Hematopoietic multipotent progenitor cell treated with erythropoietin and hydrocortisone succinate and interleukin-3 and kit ligand, for 6 days (in vitro differentiated cells): ENCODE data around the gene CDH18.

Experiments used
- DNase-seq: peaks from one replicate; pipeline ENCODE4 v3.0.0-alpha.2; 2015

Gene CDH18

DNA sequence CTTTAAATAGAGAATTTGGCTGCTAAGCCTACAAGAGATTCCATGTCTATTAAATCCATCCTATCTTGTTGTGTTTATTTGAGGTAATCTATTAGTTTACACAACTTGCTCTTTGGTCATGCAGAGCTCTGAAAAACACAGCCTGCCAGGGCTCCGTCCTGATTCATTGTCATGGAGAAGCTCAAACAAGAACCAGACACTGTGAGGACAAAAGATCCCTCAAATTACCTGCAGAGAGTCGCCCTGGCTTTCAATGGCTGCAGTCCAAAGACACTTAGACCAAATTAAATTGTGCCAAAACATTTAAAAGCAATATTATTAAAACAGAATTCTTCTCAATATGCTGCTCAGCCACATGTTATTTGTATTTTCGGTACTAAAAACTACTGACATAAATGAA, 60.1 kb downstream of the CDH18 start:
- DNase-seq = no peak

DNA sequence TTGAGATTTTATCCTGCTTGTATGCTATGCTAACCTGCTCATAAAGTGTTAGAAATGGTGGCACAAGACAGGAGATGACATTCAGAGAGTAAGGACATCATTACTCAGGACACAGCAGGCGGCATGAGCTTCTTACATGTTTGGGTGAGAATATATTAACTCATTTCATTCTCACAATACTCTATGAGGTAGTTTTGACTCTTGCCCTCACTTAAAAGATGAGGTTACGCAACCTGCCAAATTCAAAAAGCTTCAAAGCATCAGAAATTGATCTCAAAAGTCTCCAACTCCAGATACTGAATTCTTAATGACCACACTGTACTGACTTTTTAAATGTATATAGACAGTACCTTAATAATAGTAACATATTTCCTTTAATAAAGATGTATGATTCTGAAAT, 60.8 kb downstream of the CDH18 start:
- DNase-seq = no peak

DNA sequence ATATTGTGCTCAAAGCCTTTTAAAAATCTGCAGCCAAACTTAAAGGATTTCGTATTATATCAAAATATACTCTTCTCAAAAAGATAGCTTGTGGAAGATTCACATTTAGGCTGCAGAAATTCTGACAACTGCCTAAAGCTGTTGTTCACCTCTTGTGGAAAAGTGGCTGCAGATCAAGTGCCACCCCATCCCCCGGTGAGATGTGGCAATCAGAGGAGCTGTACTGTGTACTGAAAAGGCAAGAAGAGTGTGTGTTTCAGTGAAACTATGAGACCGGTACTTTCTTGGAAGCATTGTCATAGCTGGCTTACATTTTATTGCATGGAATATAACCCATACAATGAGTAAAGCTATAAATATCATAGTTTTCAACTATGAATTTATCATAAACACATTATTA, 64.3 kb downstream of the CDH18 start:
- no peak for DNase-seq

DNA sequence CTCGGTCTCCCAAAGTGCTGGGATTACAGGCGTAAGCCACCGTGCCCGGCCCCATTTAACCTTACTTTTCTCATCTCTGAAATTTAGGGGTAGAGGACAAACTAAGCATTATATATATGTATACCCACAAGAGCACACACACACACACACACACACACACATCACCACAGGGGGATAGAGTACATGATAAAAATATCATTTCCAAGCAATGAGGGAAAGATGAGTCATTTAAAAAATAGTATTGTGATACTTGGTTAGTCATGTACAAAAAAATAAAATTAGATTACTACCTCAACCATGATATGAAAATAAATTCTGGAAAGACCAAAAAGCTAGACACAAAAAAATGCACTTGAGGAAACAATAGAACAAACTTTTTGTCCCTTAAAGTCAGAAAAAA, 67.2 kb downstream of the CDH18 start:
- no peak for DNase-seq

DNA sequence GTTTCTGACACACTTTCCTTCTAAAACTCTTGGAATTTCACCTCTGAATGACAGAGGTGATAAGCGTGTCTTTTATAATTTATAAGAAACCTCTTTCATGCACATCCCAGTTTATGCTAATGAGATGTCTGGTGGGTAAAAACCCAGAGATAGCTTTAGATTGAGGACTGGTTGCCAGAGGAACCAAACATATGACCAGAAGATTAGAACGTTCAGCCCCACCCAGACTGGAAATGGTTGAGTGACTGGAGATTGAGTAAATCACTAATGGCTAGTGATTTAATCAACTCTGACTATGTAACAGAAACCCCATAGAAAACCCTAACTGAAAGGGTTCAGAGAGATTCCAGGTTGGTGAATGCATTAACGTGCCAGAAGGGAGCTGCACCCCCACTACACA, 69.2 kb downstream of the CDH18 start:
- no peak for DNase-seq

DNA sequence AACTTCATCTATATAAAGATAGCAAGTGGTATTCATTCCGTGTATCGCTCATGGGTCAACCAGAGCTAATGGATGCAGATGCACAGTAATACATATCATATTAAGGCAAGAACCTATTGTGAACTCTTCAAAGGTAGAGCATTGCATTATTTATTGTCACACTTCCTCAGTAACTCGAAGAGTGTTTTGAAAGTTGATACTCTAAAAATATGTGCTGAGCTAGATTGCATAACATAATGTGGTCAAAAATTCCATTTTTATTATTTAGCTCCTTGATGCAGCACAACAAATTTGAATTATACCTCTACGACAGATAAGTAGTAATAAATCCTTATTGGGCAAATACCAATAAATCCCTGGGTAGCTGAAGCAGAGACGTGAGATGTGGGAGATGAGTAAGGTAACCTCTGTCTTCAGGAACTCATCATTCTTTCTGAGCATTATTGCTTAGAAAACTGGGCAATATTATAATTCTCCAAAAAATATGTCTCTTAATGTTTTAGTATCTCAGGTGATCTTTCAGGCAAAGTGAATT, 70.3 kb downstream of the CDH18 start:
- no peak for DNase-seq

DNA sequence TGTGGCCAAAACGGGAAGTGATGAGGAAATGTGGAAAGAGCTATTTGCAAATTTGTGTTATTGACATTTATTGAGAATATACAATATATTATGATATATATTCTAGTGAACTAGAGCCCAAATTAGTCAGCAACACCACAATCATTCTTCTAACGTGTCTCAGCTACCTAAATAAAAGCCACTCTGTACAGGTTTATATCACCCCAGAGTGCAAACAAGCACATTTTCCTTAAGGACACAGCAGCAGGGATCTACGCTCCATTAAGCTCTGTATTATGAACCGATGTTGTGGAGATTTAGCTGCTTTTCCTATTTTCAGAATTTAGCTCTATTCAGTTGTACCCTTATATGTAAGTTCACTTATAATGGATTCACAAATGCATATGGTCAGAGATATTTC, 77.9 kb downstream of the CDH18 start:
- DNase-seq = no peak

DNA sequence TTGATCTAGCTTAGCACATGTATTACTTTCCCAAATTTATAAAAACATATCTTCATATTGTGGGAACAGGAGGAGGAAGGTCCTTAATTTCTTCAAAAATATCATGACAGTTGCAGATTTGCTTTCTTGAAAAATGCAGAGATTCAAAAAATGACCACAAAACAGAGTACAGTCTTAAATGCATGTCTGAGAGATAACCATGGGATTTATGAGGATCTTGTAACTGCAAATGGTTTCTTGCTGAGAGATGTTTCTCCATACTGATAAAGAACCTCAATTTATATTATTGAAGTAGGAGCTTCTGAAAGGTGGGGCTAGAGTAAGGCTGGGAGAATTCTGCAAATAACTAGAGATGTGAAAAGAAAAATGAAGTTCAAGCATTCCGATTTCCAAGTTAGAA, 83.2 kb downstream of the CDH18 start:
- DNase-seq = no peak

DNA sequence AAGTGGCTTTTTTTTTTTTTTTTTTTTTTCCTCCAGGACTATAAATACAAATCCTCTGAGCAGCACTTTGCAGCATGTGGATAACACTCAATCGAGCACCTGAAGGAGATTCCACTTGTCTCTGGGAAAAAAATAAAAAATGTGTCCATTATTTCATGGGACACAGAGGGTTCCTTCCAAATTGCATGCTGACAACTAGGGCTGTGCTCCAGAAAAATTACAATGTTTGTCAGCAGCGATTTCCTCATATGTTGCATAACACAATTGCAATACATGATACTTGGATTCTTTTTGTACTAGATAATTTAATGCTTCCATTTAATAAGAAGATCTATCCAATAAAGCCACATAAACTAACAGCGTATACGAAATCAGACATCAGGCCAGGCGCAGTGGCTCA, 84.4 kb downstream of the CDH18 start:
- DNase-seq = no peak

DNA sequence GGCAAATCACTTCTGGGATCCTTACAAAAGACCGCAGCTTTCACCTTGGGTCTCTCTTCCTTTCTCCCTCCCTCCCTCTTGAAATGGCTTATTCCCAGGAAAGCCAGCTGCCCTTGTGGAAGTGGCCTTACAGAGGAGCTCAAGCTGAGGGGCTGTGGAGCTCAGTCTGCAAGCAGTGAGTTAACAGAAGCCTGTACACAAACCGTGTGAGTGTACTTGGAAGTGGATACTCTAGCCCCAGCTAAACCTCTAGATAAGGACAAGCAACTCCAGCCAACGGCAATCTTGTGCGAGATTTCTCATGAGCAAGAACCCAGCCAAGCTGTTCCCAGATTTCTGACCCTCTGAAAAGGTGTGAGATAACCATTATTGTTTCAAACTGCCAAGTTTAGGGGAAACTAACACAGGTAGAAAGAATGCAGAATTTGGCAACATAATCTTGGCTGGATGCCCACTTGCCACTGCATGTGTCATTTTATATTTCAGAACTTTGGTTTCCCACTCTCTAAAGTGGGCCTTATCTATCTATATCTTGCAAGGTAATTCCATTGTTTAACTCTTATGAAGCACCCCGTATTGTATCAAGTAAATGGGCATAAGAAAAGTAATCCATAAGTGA, 85.6 kb downstream of the CDH18 start:
- no peak for DNase-seq

DNA sequence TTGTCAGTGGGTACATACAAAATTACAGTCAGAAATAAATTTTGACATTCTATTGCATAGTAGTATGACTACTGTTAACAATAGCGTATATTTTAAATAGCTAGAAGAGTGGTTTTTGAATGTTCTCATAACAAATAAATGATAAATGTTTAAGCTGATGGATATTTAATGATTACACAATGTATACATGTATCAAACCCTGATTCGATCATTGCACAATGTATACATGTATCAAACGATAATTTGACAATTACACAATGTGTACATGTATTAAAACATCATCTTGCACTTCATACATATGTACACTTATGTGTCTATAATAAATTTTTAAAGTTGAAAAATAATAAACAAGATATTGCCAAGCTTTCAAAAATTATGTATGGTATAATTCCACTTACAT, 87.7 kb downstream of the CDH18 start:
- no peak for DNase-seq

DNA sequence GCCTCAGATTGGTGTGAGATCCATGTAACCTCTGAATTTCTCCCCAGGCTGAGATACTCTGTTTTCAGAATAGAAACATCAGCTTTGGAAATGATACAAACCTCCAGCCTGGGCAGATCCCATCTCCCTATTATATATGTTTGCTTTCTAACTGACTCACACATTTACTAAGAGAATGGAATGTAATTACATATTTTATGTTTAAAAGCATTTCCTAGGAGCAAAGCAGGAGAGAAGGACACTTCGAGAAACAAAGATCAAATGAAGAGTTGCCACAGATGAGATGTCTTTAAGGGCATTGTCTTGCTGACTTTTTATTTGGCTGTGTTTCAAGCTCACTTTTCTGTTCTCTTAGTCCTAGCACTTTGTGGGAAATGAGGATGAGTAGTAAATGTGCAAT, 96.3 kb downstream of the CDH18 start:
- no peak for DNase-seq

DNA sequence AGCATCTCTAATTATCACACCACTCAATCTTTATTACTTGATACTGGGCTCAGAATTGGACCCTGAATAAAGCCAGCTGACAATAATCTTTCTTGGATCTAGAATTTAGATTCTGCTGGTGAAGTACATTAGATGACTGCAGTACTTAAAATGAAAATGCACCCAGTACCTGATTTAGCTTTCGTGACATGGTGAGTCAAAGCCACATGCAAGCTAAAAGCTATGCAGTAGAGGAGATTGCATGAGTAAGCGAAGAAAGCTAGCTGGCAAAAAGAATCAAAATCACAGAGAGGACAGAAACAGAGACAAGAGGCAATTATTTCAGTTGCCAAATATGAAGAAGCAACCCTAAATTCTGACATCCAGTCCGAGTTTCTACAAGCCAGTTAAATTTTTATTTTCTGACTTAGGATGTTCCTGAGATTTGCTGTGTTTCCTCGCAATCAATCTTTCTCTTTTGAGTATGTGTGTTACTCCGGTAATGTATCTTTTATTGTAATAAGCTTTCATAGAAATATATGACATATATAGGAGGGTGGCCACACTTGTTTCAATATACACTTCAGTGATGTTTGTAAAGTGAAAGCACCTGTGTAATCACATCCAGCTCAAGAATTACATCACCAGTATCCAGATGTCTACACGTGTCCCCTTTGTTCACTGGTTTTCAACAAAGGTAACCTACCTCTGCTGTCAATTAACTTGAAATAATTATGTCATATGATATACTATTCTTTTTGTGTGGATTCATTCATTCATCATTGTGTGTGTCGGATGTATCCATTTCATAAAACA, 101.7 kb downstream of the CDH18 start:
- no peak for DNase-seq

DNA sequence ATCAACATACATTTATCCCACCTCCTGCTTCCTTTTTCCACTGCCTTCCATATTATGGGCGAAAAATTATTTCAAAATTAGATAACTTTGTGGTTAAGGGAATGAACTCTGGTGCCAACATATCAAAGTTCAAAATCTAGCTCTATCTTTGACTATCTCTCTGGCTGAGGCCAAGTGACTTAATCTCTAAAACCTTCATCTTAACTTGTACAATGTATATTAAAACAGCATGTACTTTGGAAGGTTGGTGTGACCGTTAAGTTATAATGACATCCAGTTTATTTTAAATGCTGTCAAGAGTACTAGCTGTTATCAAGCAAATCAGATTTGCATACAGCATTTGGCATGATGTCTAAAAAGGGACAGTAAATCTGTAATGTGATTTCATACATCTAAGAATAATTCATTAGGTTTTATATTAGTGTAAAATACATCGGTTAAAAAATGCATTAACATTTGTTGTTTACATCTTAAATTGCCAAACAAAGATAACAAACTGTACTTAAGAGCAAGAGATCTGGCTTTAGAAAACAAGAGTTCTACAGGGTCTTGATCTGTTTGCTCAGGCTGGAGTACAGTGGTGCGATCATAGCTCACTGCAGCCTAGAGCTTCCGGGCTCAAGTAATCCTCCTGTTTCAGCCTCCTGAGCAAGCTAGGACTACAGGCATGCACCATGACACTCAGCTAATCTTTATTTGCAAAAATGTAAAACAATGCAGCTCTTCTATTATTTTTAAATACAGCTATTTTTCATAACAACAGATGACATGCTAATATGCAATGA, 102.8 kb downstream of the CDH18 start:
- no peak for DNase-seq

DNA sequence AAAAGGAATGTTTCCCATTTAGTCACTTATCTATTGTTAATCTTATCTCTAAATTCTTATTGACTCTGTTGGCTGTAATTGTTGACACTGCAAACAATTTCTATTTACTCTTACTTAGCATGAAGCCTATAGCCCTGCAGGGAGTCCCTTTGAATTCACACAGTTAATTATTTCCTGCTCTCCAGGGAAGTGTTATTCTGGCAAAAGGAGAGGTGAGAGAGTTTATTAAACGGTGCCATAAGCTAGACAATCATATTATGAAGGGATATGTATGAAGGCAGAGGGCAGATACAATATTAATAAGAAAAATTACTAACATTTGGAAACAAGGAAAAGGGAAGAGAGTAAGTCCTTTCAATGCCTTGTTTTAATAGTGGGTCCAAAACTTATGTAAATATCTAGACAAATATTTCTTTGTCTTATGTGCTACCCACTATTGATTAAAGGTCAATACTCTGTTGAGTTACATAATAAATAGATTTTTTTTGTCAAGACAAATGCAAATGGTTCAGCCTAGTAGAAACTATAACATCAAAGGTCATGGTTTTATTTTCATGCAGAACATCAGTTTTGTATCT, 107.1 kb downstream of the CDH18 start:
- DNase-seq = no peak

DNA sequence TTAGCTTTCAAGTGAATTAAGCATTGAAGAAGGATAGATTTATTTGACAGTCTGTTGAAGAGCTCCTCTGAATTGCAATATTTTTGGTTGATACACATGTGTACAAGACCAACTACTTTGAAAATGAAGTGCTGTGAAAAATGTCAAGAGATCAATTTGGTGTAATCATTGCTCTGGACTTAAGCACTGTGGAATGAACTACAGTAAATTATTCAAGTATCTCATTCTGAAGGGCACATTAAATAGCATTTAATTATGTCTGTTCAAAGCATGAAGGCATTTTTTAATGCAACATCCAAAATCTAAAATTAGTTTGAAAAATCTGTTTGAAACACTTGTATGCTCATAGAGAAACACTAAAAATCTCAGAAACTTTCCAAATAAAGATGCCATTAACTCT, 107.5 kb downstream of the CDH18 start:
- no peak for DNase-seq

DNA sequence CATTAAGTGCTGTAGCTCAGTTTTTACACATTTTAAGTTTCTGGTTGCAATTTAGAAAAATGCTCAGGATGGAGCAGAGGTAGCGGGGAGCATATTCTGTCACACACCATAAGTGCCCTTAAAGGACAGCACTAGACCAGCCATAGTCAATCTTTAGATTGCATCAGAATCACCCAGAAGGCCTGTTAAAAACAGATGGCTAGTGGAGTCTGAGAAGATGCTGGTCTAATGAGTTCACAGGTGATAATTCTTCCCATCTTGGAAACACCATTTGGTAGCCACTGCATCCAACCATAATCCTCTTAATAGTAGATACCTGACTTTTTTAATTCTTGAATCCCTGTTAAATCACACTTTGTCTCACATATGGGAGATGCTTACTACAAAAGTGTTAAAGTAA, 113.2 kb downstream of the CDH18 start:
- DNase-seq = no peak

DNA sequence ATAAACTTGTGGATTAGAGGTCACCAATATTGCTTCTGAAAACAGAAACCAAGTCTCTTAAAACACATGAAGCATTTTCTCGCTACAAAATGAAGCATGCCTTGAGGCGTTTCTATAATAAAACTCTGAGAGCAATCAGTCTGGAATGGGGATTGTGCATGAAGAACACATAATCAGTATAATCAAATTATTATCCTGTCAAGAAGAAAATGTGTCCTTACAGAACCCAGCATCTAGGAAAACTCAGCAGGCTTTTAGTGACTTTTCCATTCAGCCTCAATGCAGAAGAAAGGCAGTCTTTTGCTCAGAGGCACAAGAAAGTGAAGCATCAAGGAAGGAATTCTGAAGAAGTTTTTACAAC, 121.9 kb downstream of the CDH18 start:
- no peak for DNase-seq

DNA sequence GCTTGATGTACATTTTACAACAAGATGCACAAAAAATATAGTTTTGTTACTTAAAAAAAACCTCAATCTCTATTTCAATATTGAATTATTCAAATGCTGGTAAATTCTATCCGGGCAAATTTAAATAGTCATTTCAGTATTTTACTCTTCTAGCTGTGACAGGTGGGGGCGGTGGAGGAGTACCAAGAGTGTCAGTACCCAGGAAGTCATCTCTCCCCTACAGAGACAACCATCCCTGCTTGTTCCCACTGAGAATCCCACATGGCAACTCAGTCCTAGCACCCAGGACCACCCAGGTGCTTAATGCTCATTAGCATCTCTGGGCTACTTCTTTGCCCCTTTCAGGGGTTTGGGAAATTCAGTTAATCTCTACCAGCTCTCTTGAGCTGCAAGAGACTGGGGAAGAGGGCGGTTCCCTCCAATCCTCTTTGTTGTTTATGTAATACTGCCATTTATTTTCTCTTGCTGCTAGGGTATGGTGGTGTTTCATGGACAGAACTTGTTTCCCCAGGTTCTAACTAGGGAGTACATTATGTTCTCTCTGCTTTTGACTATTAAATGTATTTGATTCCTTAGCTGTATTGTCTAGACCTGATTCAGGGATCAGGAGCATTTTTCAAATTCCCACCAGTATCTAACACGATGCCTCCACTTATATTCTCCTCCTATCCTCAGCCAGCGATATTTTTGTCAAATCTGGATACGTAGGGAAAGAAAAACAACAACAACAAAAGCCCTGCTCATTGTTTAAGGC, 122.5 kb downstream of the CDH18 start:
- no peak for DNase-seq

DNA sequence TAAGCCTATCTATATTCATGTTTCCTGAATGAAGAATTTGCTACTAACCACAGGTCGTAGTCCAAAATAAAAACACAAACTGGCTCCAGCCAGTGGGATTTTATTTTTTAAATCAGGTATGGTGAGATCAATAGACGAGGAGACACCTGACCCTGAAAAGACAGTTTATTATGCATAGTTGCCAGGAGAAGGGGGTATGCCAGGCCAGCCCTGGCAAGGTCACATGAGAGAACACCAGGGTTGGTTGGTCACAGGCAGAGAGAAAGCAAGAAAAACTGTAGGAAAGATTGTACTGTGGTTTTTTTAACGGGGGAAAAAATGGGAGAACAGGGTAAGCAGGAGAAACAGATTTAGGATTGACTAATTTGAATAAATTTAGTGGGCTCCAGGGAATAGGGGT, 125.3 kb downstream of the CDH18 start:
- DNase-seq = no peak

DNA sequence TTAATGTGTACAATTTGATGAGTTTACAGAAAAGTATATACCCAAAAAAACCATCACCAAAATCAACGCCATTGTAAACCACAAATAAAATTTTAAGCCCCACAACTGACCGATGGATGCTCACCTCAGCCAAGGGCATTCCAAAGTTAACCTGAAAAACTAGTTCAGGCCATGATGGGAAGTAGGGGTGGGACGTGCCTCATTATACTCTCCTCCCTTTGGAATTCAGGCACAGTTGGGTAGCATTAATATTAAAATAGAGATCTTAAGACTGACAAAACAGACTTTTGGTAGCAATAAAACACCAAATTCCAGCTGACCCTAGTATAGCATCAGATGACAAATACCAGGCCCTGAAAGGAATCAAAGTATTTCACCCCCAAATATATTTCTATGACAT, 129.0 kb downstream of the CDH18 start:
- no peak for DNase-seq

DNA sequence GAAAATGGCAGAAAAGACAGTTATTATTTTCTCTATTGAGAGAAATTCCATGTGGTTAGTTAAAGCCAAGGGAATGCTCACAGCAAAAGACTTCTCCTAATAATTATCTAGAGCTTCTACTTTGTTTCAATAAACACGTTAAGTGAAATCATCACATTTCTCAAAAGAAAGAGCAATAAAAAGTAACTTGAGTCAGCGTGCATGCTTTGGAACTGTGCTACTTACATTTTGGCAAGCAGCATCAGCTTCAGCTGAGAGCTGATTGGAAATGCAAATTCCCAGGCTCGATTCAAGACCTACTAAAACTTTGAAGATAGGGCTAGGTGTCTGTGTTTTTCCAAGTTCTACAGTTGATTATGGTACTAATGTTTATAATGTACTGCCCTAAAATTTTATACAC, 132.1 kb downstream of the CDH18 start:
- DNase-seq = no peak

DNA sequence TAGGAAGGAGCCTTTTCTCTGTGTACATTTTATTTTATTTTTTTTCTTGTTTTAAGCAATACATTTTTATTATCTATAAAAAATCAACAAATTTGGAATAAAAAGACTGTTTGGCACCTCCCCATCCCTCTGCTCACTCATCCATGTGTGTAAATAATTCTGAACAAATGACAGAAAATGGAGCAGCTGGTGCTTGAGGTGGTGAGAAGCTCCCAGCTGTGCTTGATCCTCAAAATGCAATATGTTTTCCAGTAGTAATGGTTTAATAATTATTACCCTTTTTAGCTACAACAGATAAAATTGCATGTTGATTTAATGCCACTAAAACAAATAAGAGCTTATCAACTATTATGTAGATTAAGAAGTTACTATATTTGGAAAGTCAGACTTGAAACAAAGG, 132.5 kb downstream of the CDH18 start:
- DNase-seq = no peak
